H1 (cell line): Measurements from ENCODE around the gene SBK1. TPM values are rescaled to one million over a fixed set of nuclear protein-coding genes. Genes with fewer than 3 reads are reported as not detected.

Experiments used
- CTCF ChIA-PET: fragments of 300-600 bp; sonication (Branson Sonifier 250); formaldehyde crosslinking; loops from one replicate; lab custom pipeline; 2021; ENCODE audit not compliant: partially characterized antibody; lab: Charles Lee
- POLR2A ChIA-PET: fragments of 300-600 bp; sonication (Branson Sonifier 250); formaldehyde crosslinking; loops from one replicate; lab custom pipeline; 2021; ENCODE audit warnings: inconsistent platforms; ENCODE audit not compliant: partially characterized antibody; lab: Charles Lee
- DNase-seq, 2 experiments: peaks; one replicate each; pipeline versions ENCODE4 v3.0.0 to v3.0.0-alpha.2; 2010 to 2022; ENCODE audit warnings: low spot score in 2 of 2, low read depth in 1 of 2, mixed read lengths in 1 of 2
- FAIRE-seq: peaks from 2 replicates; lab custom pipeline; 2011; peaks lifted over from hg19 to GRCh38; lab: Jason Lieb, UNC
- H2AFZ ChIP-seq: 2 replicates; pipeline ENCODE4 v1.8.1; 2012; ENCODE audit warnings: low read length, inconsistent platforms
- H2AK5ac ChIP-seq: 2 replicates; pipeline ENCODE4 v1.6.1; 2013; ENCODE audit warnings: low read depth, low read length
- H2BK120ac ChIP-seq: replicated peaks from 2 replicates; pipeline ENCODE3; 2013; ENCODE audit warnings: low read depth, low read length, inconsistent platforms
- H2BK12ac ChIP-seq: 2 replicates; pipeline ENCODE4 v1.6.1; 2013; ENCODE audit warnings: low read depth, low read length
- H2BK15ac ChIP-seq: 2 replicates; pipeline ENCODE4 v1.6.1; 2013; ENCODE audit warnings: low read length
- H2BK20ac ChIP-seq: 2 replicates; pipeline ENCODE4 v1.6.1; 2013; ENCODE audit warnings: low read length
- H2BK5ac ChIP-seq: 2 replicates; pipeline ENCODE4 v1.6.1; 2013; ENCODE audit warnings: low read depth, low read length
- H3K14ac ChIP-seq: 2 replicates; pipeline ENCODE4 v1.6.1; 2013; ENCODE audit warnings: inconsistent platforms; ENCODE audit not compliant: insufficient read length
- H3K18ac ChIP-seq: 2 replicates; pipeline ENCODE4 v1.6.1; 2013; ENCODE audit warnings: low read length; ENCODE audit errors: extremely low read depth
- H3K23ac ChIP-seq: 2 replicates; pipeline ENCODE4 v1.6.1; 2013; ENCODE audit warnings: inconsistent platforms; ENCODE audit not compliant: insufficient read length
- H3K23me2 ChIP-seq: 2 replicates; pipeline ENCODE4 v1.6.1; 2013; ENCODE audit warnings: low read depth, low read length
- H3K27ac ChIP-seq: 2 replicates; pipeline ENCODE4 v1.6.1; 2011; ENCODE audit warnings: low read depth, low read length, inconsistent platforms
- H3K27me3 ChIP-seq, 4 experiments: replicated peaks in 1 of 4; 1 replicate in 1 of 4; 2 replicates in 3 of 4; pipeline versions ENCODE4 v1.6.1 to v1.8.1; 2011 to 2013; ENCODE audit warnings: low read length in 3 of 4, mild to moderate bottlenecking in 3 of 4, inconsistent platforms in 2 of 4, mixed read lengths in 2 of 4, moderate library complexity in 1 of 4; ENCODE audit not compliant: control insufficient read depth in 3 of 4, insufficient read depth in 3 of 4; ENCODE audit errors: extremely low read depth in 1 of 4
- H3K36me3 ChIP-seq, 4 experiments: 2 replicates each; pipeline versions ENCODE4 v1.6.1 to v1.8.1; 2011 to 2013; ENCODE audit warnings: mild to moderate bottlenecking in 4 of 4, low read length in 3 of 4, moderate library complexity in 2 of 4, control low read depth in 1 of 4, inconsistent platforms in 1 of 4; ENCODE audit not compliant: insufficient read depth in 4 of 4, control insufficient read depth in 2 of 4
- H3K4ac ChIP-seq: replicated peaks from 2 replicates; pipeline ENCODE3; 2013; ENCODE audit warnings: low read length, low read depth, mixed read lengths, inconsistent platforms; ENCODE audit not compliant: insufficient read length
- H3K4me1 ChIP-seq, 4 experiments: replicated peaks in 1 of 4; 1 replicate in 1 of 4; 2 replicates in 3 of 4; pipeline versions ENCODE4 v1.6.1 to v1.8.1; 2011 to 2013; ENCODE audit warnings: low read length in 3 of 4, inconsistent platforms in 2 of 4, mixed read lengths in 1 of 4; ENCODE audit not compliant: insufficient read depth in 4 of 4, control insufficient read depth in 3 of 4
- H3K4me2 ChIP-seq, 2 experiments: 2 replicates each; pipeline versions ENCODE4 v1.6.1 to v1.8.1; 2011 to 2013; ENCODE audit warnings: low read depth in 2 of 2, low read length in 2 of 2, control low read depth in 1 of 2, inconsistent platforms in 1 of 2, mild to moderate bottlenecking in 1 of 2; ENCODE audit not compliant: insufficient read depth in 1 of 2
- H3K4me3 ChIP-seq, 4 experiments: fragments of 200-600, 300-600 bp in 1 of 4; sonication (generic), shearing (Covaris generic), sonication (Bioruptor Twin) in 1 of 4; 2 replicates each; pipeline versions ENCODE4 v1.5.1 to v1.8.1; 2011 to 2016; ENCODE audit warnings: low read length in 4 of 4, low read depth in 3 of 4, control low read depth in 2 of 4, inconsistent platforms in 2 of 4, mild to moderate bottlenecking in 2 of 4, mixed read lengths in 1 of 4, moderate library complexity in 1 of 4; ENCODE audit not compliant: insufficient read depth in 2 of 4; ENCODE audit errors: extremely low read depth in 1 of 4
- H3K56ac ChIP-seq: replicated peaks from 2 replicates; pipeline ENCODE3; 2013; ENCODE audit warnings: low read depth, mild to moderate bottlenecking, mixed read lengths, low read length, inconsistent platforms; ENCODE audit not compliant: insufficient read length
- H3K79me1 ChIP-seq: 2 replicates; pipeline ENCODE4 v1.6.1; 2013; ENCODE audit warnings: low read depth, low read length, control low read depth
- H3K79me2 ChIP-seq, 2 experiments: 2 replicates each; pipeline versions ENCODE4 v1.6.1 to v1.8.1; 2012 to 2013; ENCODE audit warnings: low read length in 2 of 2, mild to moderate bottlenecking in 2 of 2, inconsistent platforms in 1 of 2; ENCODE audit not compliant: insufficient read depth in 2 of 2, control insufficient read depth in 1 of 2
- H3K9ac ChIP-seq, 4 experiments: replicated peaks in 1 of 4; 1 replicate in 1 of 4; 2 replicates in 3 of 4; pipeline versions ENCODE4 v1.6.1 to v1.8.1; 2011 to 2013; ENCODE audit warnings: low read depth in 3 of 4, low read length in 3 of 4, control low read depth in 2 of 4, mild to moderate bottlenecking in 2 of 4, moderate library complexity in 2 of 4, inconsistent platforms in 1 of 4; ENCODE audit errors: extremely low read depth in 1 of 4
- H3K9me3 ChIP-seq, 2 experiments: 2 replicates each; pipeline versions ENCODE4 v1.6.1 to v1.8.1; 2012 to 2013; ENCODE audit warnings: mild to moderate bottlenecking in 2 of 2, moderate library complexity in 2 of 2, control low read depth in 1 of 2, inconsistent platforms in 1 of 2, low read depth in 1 of 2, low read length in 1 of 2, mixed read lengths in 1 of 2; ENCODE audit not compliant: insufficient read depth in 2 of 2
- H4K20me1 ChIP-seq, 2 experiments: replicated peaks in 1 of 2; 2 replicates each; pipeline versions ENCODE3 to v1.8.1; 2011 to 2013; ENCODE audit warnings: inconsistent platforms in 2 of 2, low read length in 2 of 2, mild to moderate bottlenecking in 1 of 2; ENCODE audit not compliant: insufficient read depth in 2 of 2, control insufficient read depth in 1 of 2
- H4K5ac ChIP-seq: 2 replicates; pipeline ENCODE4 v1.6.1; 2013; ENCODE audit warnings: low read length, low read depth, mixed read lengths, inconsistent platforms; ENCODE audit not compliant: insufficient read length
- H4K8ac ChIP-seq: 2 replicates; pipeline ENCODE4 v1.8.0; 2013; ENCODE audit warnings: mild to moderate bottlenecking, moderate library complexity, low read length, inconsistent platforms; ENCODE audit not compliant: insufficient read depth; ENCODE audit errors: extremely low read depth
- H4K91ac ChIP-seq: replicated peaks from 2 replicates; pipeline ENCODE3; 2013; ENCODE audit warnings: low read length, mixed read lengths, inconsistent platforms; ENCODE audit not compliant: insufficient read length
- GABPA ChIP-seq: IDR thresholded peaks from 2 replicates; pipeline ENCODE4 v1.6.1; 2011; ENCODE audit warnings: mild to moderate bottlenecking, low read length, moderate library complexity, borderline replicate concordance; ENCODE audit not compliant: insufficient read depth
- POLR2A ChIP-seq, 2 experiments: IDR thresholded peaks; 1 replicate in 1 of 2; 2 replicates in 1 of 2; pipeline ENCODE4 v1.6.1; 2011; ENCODE audit warnings: low read depth in 2 of 2, low read length in 2 of 2, mild to moderate bottlenecking in 2 of 2; ENCODE audit errors: control extremely low read depth in 1 of 2
- RNF2 ChIP-seq: fragments of 200-900, 300-1000 bp; sonication (generic); IDR thresholded peaks from 2 replicates; pipeline ENCODE4 v1.7.1; 2016; ENCODE audit warnings: borderline replicate concordance, low read depth, mild to moderate bottlenecking, antibody characterized with exemption, low read length; ENCODE audit not compliant: poor library complexity, severe bottlenecking; ENCODE audit errors: missing control alignments
- SRF ChIP-seq: IDR thresholded peaks from 2 replicates; pipeline ENCODE4 v1.6.1; 2011; ENCODE audit warnings: mild to moderate bottlenecking, low read depth, low read length, moderate library complexity
- TAF1 ChIP-seq: IDR thresholded peaks from 2 replicates; pipeline ENCODE4 v1.6.1; 2011; ENCODE audit warnings: mild to moderate bottlenecking, low read depth, low read length
- WGBS, 2 experiments: shearing (Covaris generic) in 1 of 2; methylation state at CpG; one replicate each; pipeline versions ENCODE4 v1.1.6 to v1.1.7; 2013 to 2015; ENCODE audit warnings: low lambda C conversion rate in 2 of 2, mixed read lengths in 2 of 2, inconsistent platforms in 1 of 2, low coverage in 1 of 2, missing lambda C conversion rate in 1 of 2; ENCODE audit not compliant: insufficient replicate concordance in 2 of 2, insufficient coverage in 1 of 2, insufficient read length in 1 of 2; ENCODE audit errors: extremely low coverage in 1 of 2, missing lambda C conversion rate in 1 of 2; 5-methylcytosine and 5-hydroxymethylcytosine counted together
- polyA plus RNA-seq, 7 experiments: library from polyadenylated mRNA; depleted of rRNA in 3 of 7; stranded (reverse) in 5 of 7; unstranded in 2 of 7; fragments of >200 nt in 5 of 7; fragments of 200-250 nt in 2 of 7; gene quantifications; 1 replicate in 5 of 7; 2 replicates in 1 of 7; 4 replicates in 1 of 7; pipeline versions ENCODE4 v1.2.1 to v1.2.3, GENCODE V29; 2011 to 2013; ENCODE audit warnings: missing spikeins in 2 of 7, mixed read lengths in 2 of 7
- total RNA-seq: library from RNA; stranded (reverse); fragmentation: NEBNext Ultra II Directional; extraction: Animal tissue kit (Norgen Biotek cat#: 25700); gene quantifications from 2 replicates; pipeline ENCODE4 v1.2.1, GENCODE V29; 2021

The SBK1 gene
- total and polyA plus RNA-seq, 2 of the 8 experiments (the other 6 are each of a cell fraction or from before 2014, with no cell fraction given): 18.2 to 73.9 TPM

DNA sequence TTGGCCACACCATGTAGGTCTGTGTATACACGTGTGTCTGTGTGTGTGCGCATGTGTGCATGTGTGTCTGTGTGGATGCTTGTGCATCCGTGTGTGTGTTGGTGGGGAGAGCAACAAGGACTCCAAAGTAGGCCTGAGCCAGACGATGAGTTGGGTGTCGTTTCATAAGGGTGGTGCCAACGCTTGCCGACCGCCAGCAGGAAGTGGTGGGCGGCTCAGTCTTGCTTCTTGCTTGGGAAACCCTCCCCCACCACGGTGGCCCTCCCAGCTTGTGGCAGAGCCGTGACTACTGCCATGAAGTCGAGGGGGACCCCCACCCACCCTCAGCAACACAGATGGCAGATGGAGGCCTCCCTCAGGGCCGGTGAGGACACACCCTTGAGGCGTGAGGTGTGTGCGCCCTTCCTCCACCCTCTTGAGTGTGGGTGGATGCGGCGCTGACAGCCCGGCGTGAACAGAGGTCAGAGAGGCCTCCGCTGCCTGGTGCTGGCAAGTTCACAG lies 17.5 kb downstream of the SBK1 start:
- Histone ChIP-seq H2BK20ac (0 out of 2 replicates have a peak overlapping the region, but pooled peaks have one; percentile 80), H4K5ac (no peak overlapping the region), H3K4me3 (no peak overlapping the region), H3K9me3 (no peaks in the 10 kb centered on the region), H4K8ac (0 out of 2 replicates have a peak overlapping the region, but pooled peaks have one; percentile 12), H3K56ac (no peak overlapping the region), H3K4me1 (no peaks in the 10 kb centered on the region; a peak in 1 of 7 replicates), H3K9ac (no peak overlapping the region), H4K20me1 (peaks cover 11 to 31% of the 10 kb centered on the region in 2 experiments), H2BK120ac (no peak overlapping the region), H3K14ac (no peak overlapping the region), H3K79me2 (peaks cover 0 to 47% of the 10 kb centered on the region in 2 experiments), H2AK5ac (no peak overlapping the region), H4K91ac (no peak overlapping the region), H2BK15ac (no peak overlapping the region), H3K23ac (no peak overlapping the region), H3K18ac (no peak overlapping the region), H3K4ac (no peak overlapping the region), H2BK12ac (no peak overlapping the region), H2AFZ (no peak overlapping the region), H3K79me1 (peaks cover 18% of the 10 kb centered on the region), H3K36me3 (peaks cover 0 to 5% (median 0%) of the 10 kb centered on the region in 4 experiments; a peak in 4 of 8 replicates), H3K4me2 (no peak overlapping the region), H3K23me2 (no peaks in the 10 kb centered on the region), H3K27me3 (no peaks in the 10 kb centered on the region), H3K27ac (no peak overlapping the region), H2BK5ac (peak overlapping the region; percentile 75; the same call in 1 of the 2 replicates)
- ChIA-PET CTCF (interaction anchor here (0.6 to 4.5 kb wide), 5 partner anchors 8 to 32 kb away, joined by 3 to 22 read pairs (median 7); no protein-coding TSS in a partner anchor), POLR2A (interaction anchor here (0.7 to 2.3 kb wide), 5 partner anchors 9 to 28 kb away, joined by 3 to 5 read pairs (median 4); no protein-coding TSS in a partner anchor)
- FAIRE-seq: no peak
- TF ChIP-seq POLR2A (IDR thresholded peaks at IDR 0.05; ENCODE audit: control extremely low read depth in 1 of 2, low read depth in 2 of 2, low read length in 2 of 2) (no peak), RNF2 (no peak), GABPA (no peak), SRF (no peak), TAF1 (no peak)
- WGBS, 2 experiments: 91% methylated on average over 20 of the region's 20 CpGs; no CpG with 5 or more reads in 1 of the 2 experiments
- no peak for DNase-seq
